WTC11 (cell line): ENCODE data around the gene KLK3. TPM values are rescaled to one million over a fixed set of nuclear protein-coding genes. Genes with fewer than 3 reads are reported as not detected.

Experiments used
- ATAC-seq: fragments of 200-7000 bp; cut with Tn5 transposase; 2 replicates; pipeline ENCODE4 v1.10.0; 2021; ENCODE audit warnings: mild to moderate bottlenecking, moderate library complexity
- CTCF ChIA-PET: fragments of 300-600 bp; sonication (Branson Sonifier 250); formaldehyde crosslinking; loops from one replicate; lab custom pipeline; 2021; ENCODE audit warnings: antibody characterized with exemption; lab: Charles Lee
- POLR2A ChIA-PET: fragments of 350-600 bp; sonication (Branson Sonifier 250); formaldehyde crosslinking; loops from one replicate; lab custom pipeline; 2021; ENCODE audit warnings: antibody characterized with exemption; lab: Charles Lee
- DNase-seq: peaks from one replicate; pipeline ENCODE4 v3.0.0; 2021; ENCODE audit warnings: low spot score
- H3K27ac Mint-ChIP-seq: 2 replicates; pipeline ENCODE4 v1.8.0; 2021; ENCODE audit warnings: mixed read lengths
- H3K27me3 Mint-ChIP-seq: 2 replicates; pipeline ENCODE4 v1.8.0; 2021; ENCODE audit warnings: low read depth, mild to moderate bottlenecking, moderate library complexity, mixed read lengths
- H3K36me3 Mint-ChIP-seq: 2 replicates; pipeline ENCODE4 v1.8.0; 2021; ENCODE audit warnings: mixed read lengths
- H3K4me1 Mint-ChIP-seq: 2 replicates; pipeline ENCODE4 v1.8.0; 2022; ENCODE audit warnings: mixed read lengths
- H3K4me3 Mint-ChIP-seq: 2 replicates; pipeline ENCODE4 v1.8.0; 2021; ENCODE audit warnings: mild to moderate bottlenecking, moderate library complexity, mixed read lengths
- H3K9me3 Mint-ChIP-seq: 2 replicates; pipeline ENCODE4 v1.8.0; 2021; ENCODE audit warnings: mixed read lengths
- CBFB ChIP-seq: sonication (generic); formaldehyde crosslinking; IDR thresholded peaks from 2 replicates; pipeline ENCODE4 v1.8.1; 2022; ENCODE audit warnings: mild to moderate bottlenecking, low read depth, missing genetic modification reagents
- CREB1 ChIP-seq: sonication (generic); formaldehyde crosslinking; IDR thresholded peaks from 2 replicates; pipeline ENCODE4 v1.8.0; 2023; ENCODE audit warnings: mild to moderate bottlenecking, missing genetic modification reagents
- FOXP4 ChIP-seq: sonication (generic); formaldehyde crosslinking; IDR thresholded peaks from 2 replicates; pipeline ENCODE4 v1.8.0; 2022; ENCODE audit warnings: mild to moderate bottlenecking, missing genetic modification reagents
- GTF2I ChIP-seq: fragments of 250-450 bp; sonication (Bioruptor Pico); conservative IDR thresholded peaks from 2 replicates; pipeline ENCODE4 v1.4.0; 2021; ENCODE audit warnings: mild to moderate bottlenecking
- IRF1 ChIP-seq: sonication (generic); formaldehyde crosslinking; IDR thresholded peaks from 2 replicates; pipeline ENCODE4 v1.8.0; 2023; ENCODE audit warnings: missing genetic modification reagents
- MAX ChIP-seq: sonication (generic); formaldehyde crosslinking; IDR thresholded peaks from 2 replicates; pipeline ENCODE4 v1.8.0; 2022; ENCODE audit warnings: mild to moderate bottlenecking, missing genetic modification reagents
- PREB ChIP-seq: sonication (generic); formaldehyde crosslinking; IDR thresholded peaks from 2 replicates; pipeline ENCODE4 v1.8.1; 2022; ENCODE audit warnings: mild to moderate bottlenecking, missing genetic modification reagents, moderate library complexity, borderline replicate concordance
- RORB ChIP-seq: fragments of 250-450 bp; sonication (Bioruptor Pico); IDR thresholded peaks from 2 replicates; pipeline ENCODE4 v1.9.0; 2021; ENCODE audit warnings: mild to moderate bottlenecking
- SMAD3 ChIP-seq: sonication (generic); formaldehyde crosslinking; IDR thresholded peaks from 2 replicates; pipeline ENCODE4 v1.8.0; 2022; ENCODE audit warnings: missing genetic modification reagents, mild to moderate bottlenecking, borderline replicate concordance
- SOX15 ChIP-seq: fragments of 250-450 bp; sonication (Bioruptor Pico); IDR thresholded peaks from 2 replicates; pipeline ENCODE4 v1.9.0; 2021; ENCODE audit warnings: mild to moderate bottlenecking
- SP1 ChIP-seq: sonication (generic); formaldehyde crosslinking; conservative IDR thresholded peaks from 2 replicates; pipeline ENCODE4 v1.8.1; 2022; ENCODE audit warnings: missing genetic modification reagents
- STAT6 ChIP-seq: sonication (generic); formaldehyde crosslinking; conservative IDR thresholded peaks from 2 replicates; pipeline ENCODE4 v1.8.1; 2023; ENCODE audit warnings: mild to moderate bottlenecking, low read depth, missing genetic modification reagents, moderate library complexity
- TEAD1 ChIP-seq: sonication (generic); formaldehyde crosslinking; IDR thresholded peaks from 2 replicates; pipeline ENCODE4 v1.8.0; 2022; ENCODE audit warnings: mild to moderate bottlenecking, missing genetic modification reagents
- TEAD4 ChIP-seq: sonication (generic); formaldehyde crosslinking; IDR thresholded peaks from 2 replicates; pipeline ENCODE4 v1.8.0; 2022; ENCODE audit warnings: mild to moderate bottlenecking, missing genetic modification reagents
- USF2 ChIP-seq: sonication (generic); formaldehyde crosslinking; IDR thresholded peaks from 2 replicates; pipeline ENCODE4 v1.8.1; 2023; ENCODE audit warnings: mild to moderate bottlenecking, missing genetic modification reagents, moderate library complexity
- ZNF263 ChIP-seq: sonication (generic); formaldehyde crosslinking; IDR thresholded peaks from 2 replicates; pipeline ENCODE4 v1.8.1; 2022; ENCODE audit warnings: low read depth, mild to moderate bottlenecking, moderate library complexity, missing genetic modification reagents
- ZNF396 ChIP-seq: fragments of 250-450 bp; sonication (Bioruptor Pico); IDR thresholded peaks from 2 replicates; pipeline ENCODE4 v1.8.0; 2021; ENCODE audit warnings: mild to moderate bottlenecking, moderate library complexity, borderline replicate concordance
- ZNF512 ChIP-seq: sonication (generic); formaldehyde crosslinking; IDR thresholded peaks from 2 replicates; pipeline ENCODE4 v1.8.1; 2022; ENCODE audit warnings: missing genetic modification reagents, borderline replicate concordance
- total RNA-seq: library from RNA; stranded (reverse); gene quantifications from 3 replicates; pipeline ENCODE4 v1.2.3, GENCODE V29; 2021

The KLK3 gene
- total RNA-seq, 1 experiment from 2014 or later = 0.13 TPM

GRCh38 chr19:50899569-50899968 is 44.9 kb downstream of the KLK3 start:
- CTCF ChIA-PET = no interaction called here
- H3K27me3 Mint-ChIP-seq = peaks cover 50% of the 10 kb centered on the region
- H3K27ac Mint-ChIP-seq = no peak overlapping the region

GRCh38 chr19:50902640-50903039 is 47.9 kb downstream of the KLK3 start:
- Mint-ChIP-seq H3K36me3 (no peaks in the 10 kb centered on the region), H3K27me3 (peaks cover 32% of the 10 kb centered on the region), H3K4me3 (no peak overlapping the region), H3K9me3 (no peaks in the 10 kb centered on the region), H3K4me1 (no peaks in the 10 kb centered on the region), H3K27ac (no peak overlapping the region)
- DNase-seq (no peak), ATAC-seq (no peak)
- ChIA-PET POLR2A (no interaction called here), CTCF (no interaction called here)
- TF ChIP-seq FOXP4 (CRISPR knock-in tag) (no peak), SMAD3 (CRISPR knock-in tag) (no peak), MAX (CRISPR knock-in tag) (no peak), CREB1 (CRISPR knock-in tag) (no peak), USF2 (CRISPR knock-in tag) (no peak), SP1 (CRISPR knock-in tag) (no peak), CBFB (no peak), STAT6 (CRISPR knock-in tag) (no peak), SOX15 (CRISPR knock-in tag) (no peak), ZNF263 (no peak), PREB (CRISPR knock-in tag) (no peak), TEAD4 (CRISPR knock-in tag) (no peak), RORB (CRISPR knock-in tag) (no peak)

More at GRCh38 chr19:50899569-50899968, 44.9 kb downstream of the KLK3 start:
- H3K36me3 Mint-ChIP-seq = peaks cover 10% of the 10 kb centered on the region
- H3K4me3 Mint-ChIP-seq = no peak overlapping the region
- no peak for ATAC-seq
- DNase-seq = no peak
- TF ChIP-seq ZNF396 (no peak), GTF2I (CRISPR knock-in tag) (no peak), STAT6 (CRISPR knock-in tag) (no peak), IRF1 (CRISPR knock-in tag) (no peak), TEAD1 (CRISPR knock-in tag) (no peak), ZNF512 (no peak)
- POLR2A ChIA-PET = no interaction called here
- no peaks in the 10 kb centered on the region for H3K4me1 Mint-ChIP-seq
- peaks cover 15% of the 10 kb centered on the region for H3K9me3 Mint-ChIP-seq
